WTC11 (cell line): ENCODE results near the gene LRSAM1. TPM values are rescaled to one million over a fixed set of nuclear protein-coding genes. Genes with fewer than 3 reads are reported as not detected.

ENCODE experiments used
- ATAC-seq: fragments of 200-7000 bp; cut with Tn5 transposase; 2 replicates; pipeline ENCODE4 v1.10.0; 2021; ENCODE audit warnings: mild to moderate bottlenecking, moderate library complexity
- CTCF ChIA-PET: fragments of 300-600 bp; sonication (Branson Sonifier 250); formaldehyde crosslinking; loops from one replicate; lab custom pipeline; 2021; ENCODE audit warnings: antibody characterized with exemption; lab: Charles Lee
- POLR2A ChIA-PET: fragments of 350-600 bp; sonication (Branson Sonifier 250); formaldehyde crosslinking; loops from one replicate; lab custom pipeline; 2021; ENCODE audit warnings: antibody characterized with exemption; lab: Charles Lee
- DNase-seq: peaks from one replicate; pipeline ENCODE4 v3.0.0; 2021; ENCODE audit warnings: low spot score
- H3K27ac Mint-ChIP-seq: 2 replicates; pipeline ENCODE4 v1.8.0; 2021; ENCODE audit warnings: mixed read lengths
- H3K27me3 Mint-ChIP-seq: 2 replicates; pipeline ENCODE4 v1.8.0; 2021; ENCODE audit warnings: low read depth, mild to moderate bottlenecking, moderate library complexity, mixed read lengths
- H3K36me3 Mint-ChIP-seq: 2 replicates; pipeline ENCODE4 v1.8.0; 2021; ENCODE audit warnings: mixed read lengths
- H3K4me1 Mint-ChIP-seq: 2 replicates; pipeline ENCODE4 v1.8.0; 2022; ENCODE audit warnings: mixed read lengths
- H3K4me3 Mint-ChIP-seq: 2 replicates; pipeline ENCODE4 v1.8.0; 2021; ENCODE audit warnings: mild to moderate bottlenecking, moderate library complexity, mixed read lengths
- H3K9me3 Mint-ChIP-seq: 2 replicates; pipeline ENCODE4 v1.8.0; 2021; ENCODE audit warnings: mixed read lengths
- ATF6 ChIP-seq: sonication (generic); formaldehyde crosslinking; IDR thresholded peaks from 2 replicates; pipeline ENCODE4 v1.8.1; 2023; ENCODE audit warnings: mild to moderate bottlenecking, missing genetic modification reagents
- CREM ChIP-seq: sonication (generic); formaldehyde crosslinking; IDR thresholded peaks from 2 replicates; pipeline ENCODE4 v1.8.1; 2022; ENCODE audit warnings: mild to moderate bottlenecking, missing genetic modification reagents, moderate library complexity
- E2F5 ChIP-seq: sonication (generic); formaldehyde crosslinking; IDR thresholded peaks from 2 replicates; pipeline ENCODE4 v1.8.1; 2022; ENCODE audit warnings: mild to moderate bottlenecking, moderate library complexity, missing genetic modification reagents
- EMX1 ChIP-seq: fragments of 250-450 bp; sonication (Bioruptor Pico); IDR thresholded peaks from 2 replicates; pipeline ENCODE4 v1.8.0; 2021; ENCODE audit warnings: mild to moderate bottlenecking
- FOXK1 ChIP-seq: sonication (generic); formaldehyde crosslinking; IDR thresholded peaks from 2 replicates; pipeline ENCODE4 v1.8.0; 2022; ENCODE audit warnings: mild to moderate bottlenecking, moderate library complexity, missing genetic modification reagents
- FOXP4 ChIP-seq: sonication (generic); formaldehyde crosslinking; IDR thresholded peaks from 2 replicates; pipeline ENCODE4 v1.8.0; 2022; ENCODE audit warnings: mild to moderate bottlenecking, missing genetic modification reagents
- GTF2I ChIP-seq: fragments of 250-450 bp; sonication (Bioruptor Pico); conservative IDR thresholded peaks from 2 replicates; pipeline ENCODE4 v1.4.0; 2021; ENCODE audit warnings: mild to moderate bottlenecking
- JUN ChIP-seq: sonication (generic); formaldehyde crosslinking; IDR thresholded peaks from 2 replicates; pipeline ENCODE4 v1.8.0; 2023; ENCODE audit warnings: mild to moderate bottlenecking, missing genetic modification reagents
- MAX ChIP-seq: sonication (generic); formaldehyde crosslinking; IDR thresholded peaks from 2 replicates; pipeline ENCODE4 v1.8.0; 2022; ENCODE audit warnings: mild to moderate bottlenecking, missing genetic modification reagents
- MXD4 ChIP-seq: fragments of 250-450 bp; sonication (Bioruptor Pico); IDR thresholded peaks from 2 replicates; pipeline ENCODE4 v1.8.0; 2021; ENCODE audit warnings: mild to moderate bottlenecking, moderate library complexity, borderline replicate concordance
- NFATC4 ChIP-seq: fragments of 250-450 bp; sonication (Bioruptor Pico); IDR thresholded peaks from 2 replicates; pipeline ENCODE4 v1.9.0; 2021; ENCODE audit warnings: mild to moderate bottlenecking
- NFE2L1 ChIP-seq: sonication (generic); formaldehyde crosslinking; IDR thresholded peaks from 2 replicates; pipeline ENCODE4 v1.8.1; 2023; ENCODE audit warnings: missing genetic modification reagents
- OVOL2 ChIP-seq: fragments of 250-450 bp; sonication (Bioruptor Pico); IDR thresholded peaks from 2 replicates; pipeline ENCODE4 v1.9.0; 2021; ENCODE audit warnings: mild to moderate bottlenecking, borderline replicate concordance
- RELA ChIP-seq: sonication (generic); formaldehyde crosslinking; IDR thresholded peaks from 2 replicates; pipeline ENCODE4 v1.8.1; 2022; ENCODE audit warnings: missing genetic modification reagents, mild to moderate bottlenecking, borderline replicate concordance
- SMAD4 ChIP-seq: sonication (generic); formaldehyde crosslinking; IDR thresholded peaks from 2 replicates; pipeline ENCODE4 v1.8.0; 2022; ENCODE audit warnings: mild to moderate bottlenecking, missing genetic modification reagents
- SOX15 ChIP-seq: fragments of 250-450 bp; sonication (Bioruptor Pico); IDR thresholded peaks from 2 replicates; pipeline ENCODE4 v1.9.0; 2021; ENCODE audit warnings: mild to moderate bottlenecking
- ZBTB21 ChIP-seq: sonication (generic); formaldehyde crosslinking; IDR thresholded peaks from 2 replicates; pipeline ENCODE4 v1.8.1; 2023; ENCODE audit warnings: mild to moderate bottlenecking, missing genetic modification reagents, borderline replicate concordance
- ZNF121 ChIP-seq: sonication (generic); formaldehyde crosslinking; IDR thresholded peaks from 2 replicates; pipeline ENCODE4 v1.8.0; 2023; ENCODE audit warnings: missing genetic modification reagents
- ZNF138 ChIP-seq: sonication (generic); formaldehyde crosslinking; conservative IDR thresholded peaks from 2 replicates; pipeline ENCODE4 v1.8.1; 2022; ENCODE audit warnings: mild to moderate bottlenecking, moderate library complexity, missing genetic modification reagents
- ZNF219 ChIP-seq: sonication (generic); formaldehyde crosslinking; IDR thresholded peaks from 2 replicates; pipeline ENCODE4 v1.8.0; 2023; ENCODE audit warnings: missing genetic modification reagents, mild to moderate bottlenecking, borderline replicate concordance
- ZNF317 ChIP-seq: sonication (generic); formaldehyde crosslinking; IDR thresholded peaks from 2 replicates; pipeline ENCODE4 v1.8.1; 2023; ENCODE audit warnings: low read depth, mild to moderate bottlenecking, moderate library complexity, missing genetic modification reagents, borderline replicate concordance
- ZNF396 ChIP-seq: fragments of 250-450 bp; sonication (Bioruptor Pico); IDR thresholded peaks from 2 replicates; pipeline ENCODE4 v1.8.0; 2021; ENCODE audit warnings: mild to moderate bottlenecking, moderate library complexity, borderline replicate concordance
- ZNF423 ChIP-seq: fragments of 250-450 bp; sonication (Bioruptor Pico); IDR thresholded peaks from 2 replicates; pipeline ENCODE4 v2.1.2; 2022; ENCODE audit warnings: mild to moderate bottlenecking, moderate library complexity
- ZNF671 ChIP-seq: fragments of 250-450 bp; sonication (Bioruptor Pico); IDR thresholded peaks from 2 replicates; pipeline ENCODE4 v1.8.0; 2021; ENCODE audit warnings: mild to moderate bottlenecking
- ZSCAN18 ChIP-seq: fragments of 250-450 bp; sonication (Bioruptor Pico); IDR thresholded peaks from 2 replicates; pipeline ENCODE4 v2.1.2; 2022; ENCODE audit warnings: mild to moderate bottlenecking, moderate library complexity
- total RNA-seq: library from RNA; stranded (reverse); gene quantifications from 3 replicates; pipeline ENCODE4 v1.2.3, GENCODE V29; 2021

LRSAM1 gene
- total RNA-seq, 1 experiment from 2014 or later = 32.4 TPM

- no peaks in the 10 kb centered on the region for H3K27me3 Mint-ChIP-seq
- ChIA-PET POLR2A (interaction anchor here (0.6 kb wide), 1 partner anchor 541 kb away, joined by 3 read pairs; no protein-coding TSS in a partner anchor), CTCF (interaction anchor here (1.2 to 1.4 kb wide), 4 partner anchors 9 to 77 kb away, joined by 3 to 6 read pairs (median 4); partner anchors contain the start of gene SLC2A8)
- H3K9me3 Mint-ChIP-seq = no peaks in the 10 kb centered on the region
- no peaks in the 10 kb centered on the region for H3K4me1 Mint-ChIP-seq
- no peak for DNase-seq
- H3K36me3 Mint-ChIP-seq = peaks cover 86% of the 10 kb centered on the region
- no peak overlapping the region for H3K4me3 Mint-ChIP-seq
- peak; percentile 53; the same call in 1 of the 2 replicates for ATAC-seq
- H3K27ac Mint-ChIP-seq = no peak overlapping the region
- TF ChIP-seq ZNF671 (CRISPR knock-in tag) = no peak
- TF ChIP-seq MAX = no peak
- TF ChIP-seq MXD4 (CRISPR knock-in tag) = no peak
- TF ChIP-seq RELA (CRISPR knock-in tag) = no peak
- no peak for TF ChIP-seq NFE2L1 (CRISPR knock-in tag)
- TF ChIP-seq GTF2I (CRISPR knock-in tag) = no peak
- no peak for TF ChIP-seq FOXK1
- no peak for TF ChIP-seq ZNF317 (CRISPR knock-in tag)
- TF ChIP-seq ZBTB21 (CRISPR knock-in tag) = no peak
- no peak for TF ChIP-seq NFATC4 (CRISPR knock-in tag)
- TF ChIP-seq JUN (CRISPR knock-in tag) = no peak
- no peak for TF ChIP-seq ZNF121 (CRISPR knock-in tag)
- no peak for TF ChIP-seq CREM (CRISPR knock-in tag)
- TF ChIP-seq ZSCAN18 (CRISPR knock-in tag) = no peak
- no peak for TF ChIP-seq SOX15 (CRISPR knock-in tag)
- TF ChIP-seq E2F5 (CRISPR knock-in tag) = no peak
- no peak for TF ChIP-seq ZNF138 (CRISPR knock-in tag)
- no peak for TF ChIP-seq EMX1 (CRISPR knock-in tag)
- no peak for TF ChIP-seq ZNF219
- no peak for TF ChIP-seq ZNF423 (CRISPR knock-in tag)
Observed at GRCh38 chr9:127437497-127438264, 13.6 kb upstream of the LRSAM1 start.

GRCh38 chr9:127438394-127438793, 12.9 kb upstream of the LRSAM1 start:
- TF ChIP-seq FOXP4 (CRISPR knock-in tag) (no peak), ATF6 (CRISPR knock-in tag) (no peak), ZNF396 (CRISPR knock-in tag) (no peak), OVOL2 (CRISPR knock-in tag) (no peak), SMAD4 (CRISPR knock-in tag) (no peak), E2F5 (CRISPR knock-in tag) (no peak), ZNF219 (no peak), ZNF138 (CRISPR knock-in tag) (no peak)
- no peaks in the 10 kb centered on the region for H3K27me3 Mint-ChIP-seq
- no peak overlapping the region for H3K4me3 Mint-ChIP-seq
- no peaks in the 10 kb centered on the region for H3K4me1 Mint-ChIP-seq
- H3K27ac Mint-ChIP-seq = no peak overlapping the region
- CTCF ChIA-PET = no interaction called here
- H3K36me3 Mint-ChIP-seq = peaks cover 86% of the 10 kb centered on the region
- DNase-seq (no peak), ATAC-seq (no peak)
- POLR2A ChIA-PET = interaction anchor here (0.6 kb wide), 1 partner anchor 540 kb away, joined by 3 read pairs; no protein-coding TSS in a partner anchor
- no peaks in the 10 kb centered on the region for H3K9me3 Mint-ChIP-seq
